ENCODE measurements around the gene CCDC190.
A peak's percentile ranks its signal among the peaks of the same experiment; 100 is the strongest.
"Not testable (repeated sequence)": the region's sequence is repeated elsewhere in the genome, so short reads cannot be mapped to it uniquely, and the experiment has no call there.

CCDC190 gene

DNA sequence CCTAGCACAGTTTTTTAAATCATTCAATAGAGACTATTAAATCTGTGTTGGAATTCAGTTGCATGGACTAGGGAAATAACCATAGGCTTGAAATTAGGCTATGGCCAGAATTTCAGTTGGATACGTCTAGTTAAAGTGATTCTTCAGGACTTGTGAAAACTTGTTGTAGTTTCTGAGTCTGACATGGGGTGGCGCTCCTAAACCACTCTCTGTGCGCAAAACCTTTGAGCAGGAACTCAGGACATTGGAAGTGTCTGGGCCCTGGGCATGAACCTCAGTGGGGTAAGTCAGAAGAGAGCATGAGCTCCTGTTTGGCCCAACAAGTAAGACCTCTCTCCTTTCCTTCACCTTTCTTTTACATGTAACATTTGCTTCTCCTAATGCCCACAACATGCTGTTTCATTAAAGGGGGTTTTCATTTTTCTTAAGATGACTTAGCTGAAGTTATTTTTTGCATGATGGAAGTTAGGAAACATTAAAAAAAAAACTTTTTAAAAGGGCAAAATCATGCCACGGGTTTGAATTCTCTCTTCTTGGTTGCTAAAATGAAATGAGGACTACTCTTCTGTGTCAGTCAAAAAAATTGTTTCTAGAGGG lies 17.1 kb upstream of the CCDC190 start:
- DNase-seq, result peak in 27 of 56 donors; percentile 1 to 69 (median 18)

DNA sequence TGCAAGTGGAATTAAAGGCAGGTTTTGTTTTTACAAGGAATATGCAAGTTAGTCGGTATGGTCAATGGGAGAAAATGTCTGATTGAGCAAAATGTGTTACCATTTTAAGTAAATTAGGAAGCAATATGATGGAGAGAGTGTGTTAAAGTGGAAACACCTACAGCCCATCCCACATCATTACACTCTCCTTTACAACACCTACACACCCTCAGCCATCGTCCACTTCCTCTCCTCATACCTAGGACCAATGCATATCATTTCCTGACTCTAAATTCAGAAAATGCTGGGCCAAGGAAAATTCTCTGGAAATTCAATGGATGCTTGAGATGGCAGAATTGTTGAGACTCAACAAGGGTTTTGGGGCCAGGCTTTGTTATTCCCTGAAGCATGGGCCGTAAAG lies 16.4 kb upstream of the CCDC190 start:
- no peak for DNase-seq

DNA sequence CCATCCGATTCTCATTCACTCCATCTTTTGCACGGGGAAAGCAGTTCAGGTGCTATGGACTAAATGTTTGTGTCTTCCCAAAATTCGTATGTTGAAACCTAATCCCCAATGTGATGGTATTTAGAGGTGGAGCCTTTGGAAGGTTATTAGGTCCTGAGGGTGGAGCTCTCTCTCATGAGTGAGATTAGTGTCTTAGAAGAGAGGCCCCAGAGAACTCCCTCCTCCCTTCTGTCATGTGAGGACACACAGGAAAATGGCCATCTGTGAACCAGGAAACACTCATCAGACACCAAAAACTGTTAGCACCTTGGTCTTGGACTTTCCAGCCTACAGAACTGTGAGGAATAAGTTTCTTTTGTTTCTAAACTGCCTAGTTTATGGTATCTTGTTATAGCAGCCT lies 15.8 kb upstream of the CCDC190 start:
- DNase-seq, result no peak

DNA sequence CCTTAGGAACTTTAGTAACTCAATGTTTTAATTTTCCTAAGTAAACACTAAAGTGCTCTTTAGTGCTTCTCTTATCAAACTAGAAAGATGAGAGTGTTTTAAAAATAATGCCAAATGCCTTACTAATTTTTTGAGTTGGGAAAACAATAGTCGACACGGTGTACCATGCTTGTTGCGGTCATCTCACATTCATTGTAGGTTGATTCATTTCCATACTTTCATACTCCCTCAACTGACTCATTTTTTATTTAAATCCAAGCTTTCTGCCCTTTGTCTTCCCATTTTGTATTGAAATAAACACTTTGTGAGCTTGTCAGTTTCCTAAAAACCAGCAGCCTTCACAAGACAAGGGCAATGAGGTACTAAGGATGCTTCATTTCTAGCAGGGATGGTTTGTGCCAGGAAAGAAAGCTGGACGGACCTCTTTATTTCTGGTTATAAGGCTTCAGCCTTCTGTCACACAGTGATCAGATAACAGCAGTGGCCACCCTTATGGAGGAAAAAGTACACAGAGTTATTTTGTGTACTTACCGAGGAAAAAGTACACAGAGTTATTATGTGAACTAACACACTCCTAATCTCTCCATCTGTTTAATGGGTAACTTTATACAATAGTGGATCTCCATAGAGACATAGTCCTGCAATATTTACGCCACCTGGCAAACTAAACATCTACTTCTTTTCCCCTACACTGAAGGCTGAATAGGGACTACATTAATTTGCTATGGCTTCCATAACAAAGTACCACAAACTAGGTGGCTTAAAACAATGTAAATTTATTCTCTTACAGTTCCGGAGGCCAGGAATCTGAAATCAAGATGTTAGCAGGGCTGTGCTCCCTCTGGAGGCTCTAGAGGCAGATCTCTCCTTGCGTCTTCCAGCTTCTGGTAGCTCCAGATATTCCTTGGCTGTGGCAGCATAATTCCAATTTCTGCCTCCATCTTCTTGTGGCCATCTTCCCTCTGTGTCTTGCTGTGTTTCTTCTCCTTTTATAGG lies 13.0 kb upstream of the CCDC190 start:
- DNase-seq, result no peak

DNA sequence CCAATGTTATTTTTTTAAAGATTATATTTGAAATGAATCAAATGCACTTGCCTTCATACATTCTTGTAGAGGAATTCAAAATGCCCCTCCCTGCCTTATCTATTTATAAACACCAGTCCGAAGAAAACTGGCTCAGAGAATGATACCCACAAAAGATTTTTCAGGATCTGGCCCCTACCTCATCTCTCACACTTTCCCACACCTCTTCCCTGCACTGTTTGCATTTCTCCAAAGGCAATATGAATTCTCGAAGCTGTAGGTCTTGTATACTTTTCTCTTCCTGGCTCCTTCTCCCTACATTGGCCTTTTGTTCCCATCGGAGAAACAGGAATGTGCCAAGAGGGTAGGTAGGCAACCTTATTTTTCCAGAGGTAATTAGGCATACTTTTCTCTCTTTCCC lies 12.0 kb upstream of the CCDC190 start:
- DNase-seq, result no peak

DNA sequence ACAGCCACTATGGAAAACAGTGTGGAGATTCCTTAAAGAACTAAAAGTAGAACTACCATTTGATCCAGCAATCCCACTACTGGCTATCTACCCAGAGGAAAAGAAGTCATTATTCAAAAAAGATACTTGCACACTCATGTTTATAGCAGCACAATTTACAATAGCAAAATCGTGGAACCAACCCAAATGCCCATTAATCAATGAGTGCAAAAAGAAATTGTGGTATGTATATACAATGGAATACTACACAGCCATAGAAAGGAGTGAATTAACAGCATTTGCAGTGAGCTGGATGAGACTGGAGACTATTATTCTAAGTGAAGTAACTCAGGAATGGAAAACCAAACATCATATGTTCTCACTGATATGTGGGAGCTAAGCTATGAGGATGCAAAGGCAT lies 10.4 kb upstream of the CCDC190 start:
- not testable (repeated sequence) for DNase-seq

DNA sequence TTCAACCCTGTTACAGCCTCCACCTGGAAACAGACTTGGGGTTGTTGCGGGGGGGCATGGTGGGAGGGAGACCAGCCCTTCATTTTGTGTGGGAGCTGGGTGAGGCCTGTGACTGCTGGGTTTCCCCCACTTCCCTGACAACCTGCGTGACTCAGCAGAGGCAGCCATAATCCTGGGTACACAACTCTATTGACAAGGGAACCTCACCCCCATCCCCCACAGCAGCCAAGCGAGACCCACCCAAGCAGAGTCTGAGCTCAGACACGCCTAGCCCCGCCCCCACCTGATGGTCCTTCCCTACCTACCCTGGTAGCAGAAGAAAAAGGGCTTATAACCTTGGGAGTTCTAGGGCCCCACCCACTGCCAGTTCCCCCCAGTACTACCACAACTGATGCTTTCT lies 8.0 kb upstream of the CCDC190 start:
- no peak for DNase-seq

DNA sequence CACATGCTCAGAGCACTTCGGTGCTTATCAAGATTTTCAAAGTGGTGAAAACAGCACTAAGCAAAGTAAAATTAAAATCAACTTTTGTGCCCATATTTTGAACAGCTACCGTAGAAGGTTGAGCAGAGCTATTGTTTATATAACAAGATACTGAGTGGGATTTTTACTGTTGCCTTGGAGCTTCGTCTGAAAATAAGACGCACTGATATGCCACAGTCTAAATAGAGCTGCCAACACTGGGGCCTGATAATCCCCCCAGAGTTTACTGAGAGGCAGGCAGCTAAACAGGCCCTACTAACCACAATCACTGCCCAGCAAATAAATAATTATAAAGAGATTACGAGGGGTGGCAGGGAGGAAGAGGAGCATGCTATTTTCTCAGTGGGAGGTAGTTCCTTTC lies 650 bp upstream of the CCDC190 start:
- no peak for DNase-seq

DNA sequence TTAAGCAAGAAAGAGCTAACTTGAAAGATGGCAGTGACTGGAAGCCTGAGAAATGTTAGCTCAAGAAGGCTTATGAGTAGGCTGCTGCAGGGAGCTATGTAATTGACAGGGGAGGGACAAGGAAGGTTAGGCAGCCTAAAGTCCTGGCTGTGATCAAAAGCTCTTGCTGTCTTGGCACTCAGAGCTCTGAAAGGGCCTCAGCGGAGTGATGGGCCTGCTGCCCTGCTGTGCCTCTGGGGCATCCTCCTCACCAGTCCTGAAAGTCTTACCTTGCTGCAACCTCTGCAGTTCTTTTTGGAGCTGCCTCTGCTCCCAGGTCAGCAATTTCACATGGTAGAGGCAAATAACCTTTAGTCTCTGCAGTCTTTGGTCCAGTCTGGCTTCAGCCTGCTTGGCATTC lies 1.8 kb downstream of the CCDC190 start:
- no peak for DNase-seq

DNA sequence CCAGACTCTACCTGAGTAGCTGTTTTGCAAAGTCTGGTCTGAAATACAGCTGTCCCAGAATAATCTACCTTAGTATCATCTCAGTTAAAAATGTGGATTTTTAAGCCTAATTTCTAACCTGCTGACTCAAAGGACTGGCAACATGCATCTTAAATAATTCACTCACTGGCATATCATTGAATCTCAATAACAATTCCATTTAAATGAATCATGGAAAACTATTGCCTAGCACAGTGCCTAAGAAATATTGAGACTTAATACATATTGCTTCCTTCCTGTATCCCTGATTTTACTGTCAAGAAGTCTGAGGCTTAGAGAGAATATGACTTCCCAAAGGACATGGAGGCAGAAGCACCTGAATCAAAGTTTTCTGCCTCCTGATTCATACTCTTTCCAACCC lies 3.1 kb downstream of the CCDC190 start:
- DNase-seq, result no peak

DNA sequence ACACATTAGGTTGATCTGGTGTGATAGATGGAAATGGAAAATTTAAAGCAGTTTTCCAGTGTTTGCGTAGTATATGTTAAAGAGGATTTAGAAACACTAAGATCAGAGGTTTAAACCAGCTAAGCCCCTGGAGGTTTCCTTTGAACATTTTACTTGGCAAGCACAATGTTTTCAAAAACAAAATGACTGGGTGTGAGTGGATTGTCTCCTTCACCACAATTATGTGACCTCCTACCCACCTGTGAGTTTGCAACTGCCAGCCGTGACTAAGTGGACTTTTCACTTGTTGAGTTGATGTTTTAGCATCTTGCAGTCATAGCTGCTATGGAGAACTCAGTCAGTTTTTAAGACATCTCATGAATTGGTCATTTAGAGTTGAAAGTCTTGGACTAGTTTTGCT lies 4.7 kb downstream of the CCDC190 start:
- DNase-seq, result no peak

DNA sequence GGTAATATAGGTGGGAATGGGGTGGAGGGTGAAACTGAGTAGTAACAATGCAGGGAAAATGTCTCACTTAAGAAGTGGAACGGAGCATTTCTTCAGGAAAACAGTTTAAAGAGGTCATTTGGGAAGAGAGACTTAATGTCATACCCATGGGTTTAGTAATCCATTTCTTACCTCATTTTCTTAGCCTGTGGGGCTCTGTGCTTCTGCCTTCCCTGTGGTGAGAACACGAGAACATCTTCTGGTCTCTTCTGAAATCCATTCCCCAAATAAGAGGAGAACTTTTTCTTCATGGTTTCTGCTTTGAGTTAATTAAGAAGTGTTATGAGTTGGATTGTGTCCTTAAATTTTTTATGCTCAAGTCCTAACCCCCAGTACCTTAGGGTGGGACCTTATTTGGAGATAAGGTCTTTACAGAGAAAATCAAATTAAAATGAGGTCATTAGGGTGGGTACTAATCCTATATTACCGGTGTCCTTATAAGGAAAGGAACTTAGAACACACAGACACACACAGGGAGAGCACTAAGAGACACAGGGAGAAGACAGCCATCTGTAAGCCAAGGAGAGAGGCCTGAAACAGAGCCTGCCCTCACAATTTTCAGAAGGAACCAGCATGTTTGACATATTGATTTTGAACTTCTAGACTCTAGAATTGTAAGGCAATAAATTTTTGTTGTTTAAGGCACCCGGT lies 5.4 kb downstream of the CCDC190 start:
- DNase-seq, result no peak

DNA sequence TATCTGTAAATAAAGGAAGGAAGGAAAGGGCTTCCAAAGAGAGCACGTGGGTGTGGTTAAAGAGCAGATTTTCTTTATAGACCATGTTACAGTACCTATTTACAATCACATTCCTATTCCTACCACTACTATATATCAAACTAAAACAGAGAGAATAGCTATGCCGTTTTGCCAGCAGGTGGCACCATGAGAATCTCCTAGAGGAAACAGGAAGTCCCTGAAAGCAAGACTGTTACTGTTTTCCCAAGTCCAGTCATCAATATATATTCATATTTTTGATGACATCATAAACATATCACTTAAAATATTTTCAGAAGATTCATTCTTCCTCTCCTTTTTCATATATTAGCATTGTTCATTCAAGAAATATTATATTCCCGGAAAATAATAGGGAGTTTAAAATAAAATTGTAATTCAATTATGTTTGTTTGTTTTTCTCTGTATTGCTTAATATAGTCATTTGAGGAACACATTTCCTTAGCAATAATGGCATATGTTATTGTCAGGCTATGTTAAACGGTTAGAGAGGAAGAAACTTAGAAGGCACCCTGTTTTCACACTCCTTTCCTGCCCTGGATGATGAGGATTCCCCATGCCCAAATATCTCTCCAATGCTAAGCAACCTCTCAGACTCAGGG lies 6.6 kb downstream of the CCDC190 start:
- peak in 30 of 56 donors; percentile 3 to 78 (median 22) for DNase-seq

DNA sequence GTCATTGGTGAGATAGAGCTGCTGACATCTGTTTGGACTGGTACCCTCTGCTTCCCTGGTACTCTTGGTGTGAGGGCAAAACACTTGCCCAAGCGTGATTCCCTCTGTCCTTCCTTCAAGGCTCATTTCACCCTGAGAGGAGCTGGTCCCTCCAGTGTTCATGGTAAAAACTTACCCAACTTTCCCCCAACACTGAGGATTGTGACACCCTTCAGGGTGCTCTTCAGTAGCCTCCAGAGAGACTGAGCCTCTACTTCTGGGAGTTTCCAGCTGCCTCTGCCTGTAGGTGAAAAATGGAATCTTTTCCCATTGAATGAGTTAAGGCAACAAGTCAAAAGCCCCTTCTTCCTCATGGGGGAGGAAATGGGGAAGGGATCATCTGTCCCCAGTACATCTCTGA lies 9.6 kb downstream of the CCDC190 start:
- no peak for DNase-seq

DNA sequence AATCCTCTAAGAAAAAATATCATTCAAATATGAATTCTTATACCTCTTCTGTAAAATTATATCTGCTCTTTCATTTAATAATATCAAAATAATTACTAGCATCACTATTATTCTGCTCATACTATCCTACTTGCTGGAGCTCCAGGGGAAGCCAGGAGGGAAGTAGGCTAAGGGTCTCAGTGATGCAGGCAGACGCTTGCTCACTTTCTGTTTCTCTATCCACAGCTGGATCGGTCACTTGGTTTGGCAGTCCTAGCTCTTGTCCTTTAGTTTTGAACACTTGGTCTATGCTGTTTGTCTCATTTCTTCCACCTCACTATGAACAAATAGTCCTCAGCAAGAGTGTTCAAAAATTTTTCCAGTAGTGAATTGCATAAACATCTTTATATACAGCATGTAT lies 11.3 kb downstream of the CCDC190 start:
- no peak for DNase-seq

DNA sequence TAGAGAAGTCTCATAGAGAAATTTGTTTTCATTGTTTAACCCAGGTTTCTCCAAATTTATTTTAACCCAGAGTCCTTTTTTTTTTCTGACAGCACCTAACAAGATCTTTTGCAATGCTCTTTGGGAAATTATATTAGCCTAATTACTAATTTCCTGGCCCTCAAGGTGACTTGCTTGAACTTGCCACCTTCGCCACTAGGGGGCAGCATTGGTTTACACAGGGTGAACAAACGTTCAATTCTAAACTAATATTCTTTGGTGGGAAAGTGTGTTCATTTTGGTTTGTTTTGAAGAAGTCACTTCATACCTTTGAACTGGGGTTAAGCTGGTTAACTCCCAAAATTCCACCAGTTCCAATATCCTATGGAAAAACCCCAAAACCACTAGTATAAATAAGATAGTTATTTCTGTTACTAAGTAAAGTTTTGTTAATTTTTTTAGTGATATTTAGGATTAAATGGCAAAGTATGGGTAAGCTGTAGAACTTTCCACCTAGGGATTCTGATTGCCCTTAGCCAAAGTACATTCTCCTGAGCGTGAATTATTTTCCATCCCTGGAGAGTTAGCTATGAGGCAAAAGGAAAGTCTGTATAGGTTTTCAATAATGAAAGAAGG lies 13.0 kb downstream of the CCDC190 start:
- peak in 47 of 56 donors; percentile 5 to 87 (median 36) for DNase-seq

DNA sequence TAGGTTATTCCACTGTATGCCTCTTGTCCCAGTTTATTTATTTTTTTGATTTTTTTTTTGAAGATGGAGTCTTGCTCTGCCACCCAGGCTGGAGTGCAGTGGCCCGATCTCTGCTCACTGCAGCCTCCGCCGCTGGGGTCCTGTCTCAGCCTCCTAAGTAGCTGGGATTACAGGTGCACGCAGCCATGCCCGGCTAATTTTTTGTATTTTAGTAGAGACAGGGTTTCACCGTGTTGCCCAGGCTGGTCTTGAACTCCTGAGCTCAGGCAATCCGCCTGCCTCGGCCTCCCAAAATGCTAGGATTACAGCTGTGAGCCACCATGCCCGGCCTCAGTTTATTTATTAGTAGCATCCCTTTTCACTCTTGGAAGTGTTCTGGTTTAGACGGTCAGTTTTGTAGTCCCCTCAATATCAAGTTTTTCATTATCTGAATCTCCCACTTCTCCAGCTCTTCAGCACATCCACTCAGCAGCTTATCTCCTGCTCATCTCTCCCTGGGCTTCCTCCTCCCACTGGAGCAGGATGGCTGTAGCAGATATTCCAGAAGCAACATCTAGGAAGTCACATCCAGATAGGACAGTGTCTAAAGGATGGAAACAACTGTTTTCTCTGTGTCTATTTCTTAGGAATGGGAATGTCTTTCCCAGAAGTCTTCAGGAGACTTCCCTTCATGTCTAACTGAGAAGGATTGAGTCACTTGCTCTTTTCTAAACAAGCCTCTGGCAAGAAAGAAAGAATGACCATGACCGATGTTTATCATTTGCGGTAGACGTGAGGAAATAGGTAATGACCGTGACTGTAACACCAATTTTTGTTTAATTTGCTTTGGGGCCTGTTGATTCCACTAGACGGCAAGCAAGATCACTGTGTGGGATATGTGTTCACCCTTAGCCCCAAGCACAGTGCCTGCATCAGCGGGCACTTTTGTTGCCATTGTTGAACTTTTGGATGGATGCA lies 14.4 kb downstream of the CCDC190 start:
- no peak for DNase-seq

DNA sequence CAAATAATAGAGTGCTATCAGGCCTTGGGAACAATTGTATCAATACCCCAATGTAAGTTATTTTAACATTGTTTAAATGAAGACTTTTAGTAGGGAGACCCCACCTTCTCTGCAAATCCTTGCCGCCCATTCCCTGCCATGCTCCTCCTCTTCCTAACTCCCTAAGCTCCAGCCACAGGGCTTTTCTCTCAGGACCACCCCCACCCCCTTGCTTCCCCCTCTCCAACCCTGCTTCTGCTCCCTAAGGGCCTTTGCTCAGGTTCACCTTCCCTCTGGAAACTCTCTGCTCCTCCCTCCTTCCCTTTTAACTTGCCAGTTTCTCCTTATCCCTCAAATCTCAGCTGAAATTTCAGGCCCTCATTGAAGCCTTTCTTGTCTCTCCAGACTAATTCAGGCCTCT lies 16.8 kb downstream of the CCDC190 start:
- DNase-seq, result no peak

DNA sequence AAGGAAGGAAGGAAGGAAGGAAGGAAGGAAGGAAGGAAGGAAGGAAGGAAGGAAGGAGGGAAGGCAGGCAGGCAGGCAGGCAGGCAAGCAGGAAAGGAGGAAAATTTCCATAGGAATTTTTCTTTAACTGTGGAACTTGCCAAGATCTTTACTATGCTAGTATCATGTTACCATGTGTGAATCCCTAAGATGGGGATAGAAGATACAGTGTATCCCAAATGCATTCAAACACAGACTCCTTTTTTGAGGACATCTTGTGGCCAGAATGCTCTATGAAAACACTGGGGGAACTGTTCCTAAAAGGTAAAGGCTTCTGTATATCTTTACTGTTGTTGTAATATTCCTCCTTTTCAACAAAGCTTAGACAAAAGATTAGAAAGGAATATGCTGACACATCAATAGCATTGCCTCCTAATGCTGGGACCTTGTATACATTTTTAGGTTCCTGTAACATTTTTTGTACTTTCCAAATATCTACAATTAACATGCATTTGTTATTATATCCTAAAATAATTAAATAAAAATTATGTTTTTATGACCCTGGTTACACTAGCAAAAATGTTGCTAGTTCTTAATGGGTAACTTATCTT lies 20.6 kb downstream of the CCDC190 start:
- no peak for DNase-seq

DNA sequence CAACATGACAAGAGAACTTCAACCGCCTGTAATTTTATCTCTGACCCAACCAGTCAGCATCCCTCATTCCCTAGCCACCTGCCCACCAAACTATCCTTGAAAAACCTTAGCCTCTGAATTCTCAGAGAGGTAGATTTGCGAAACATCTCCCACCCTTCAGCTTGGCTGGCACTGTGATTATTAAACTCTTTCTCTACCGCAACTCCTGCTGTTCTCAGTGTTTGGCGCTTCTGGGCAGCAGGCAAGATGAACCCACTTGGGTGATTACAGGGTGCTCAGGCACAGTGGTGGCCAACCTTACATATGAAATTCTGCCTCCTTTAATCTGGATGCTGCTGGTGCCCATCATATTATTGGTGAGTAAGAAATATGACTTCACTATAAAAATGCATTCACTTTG lies 22.1 kb downstream of the CCDC190 start:
- no peak for DNase-seq
